ENCODE data around the gene PRR16.

Gene PRR16

DNA sequence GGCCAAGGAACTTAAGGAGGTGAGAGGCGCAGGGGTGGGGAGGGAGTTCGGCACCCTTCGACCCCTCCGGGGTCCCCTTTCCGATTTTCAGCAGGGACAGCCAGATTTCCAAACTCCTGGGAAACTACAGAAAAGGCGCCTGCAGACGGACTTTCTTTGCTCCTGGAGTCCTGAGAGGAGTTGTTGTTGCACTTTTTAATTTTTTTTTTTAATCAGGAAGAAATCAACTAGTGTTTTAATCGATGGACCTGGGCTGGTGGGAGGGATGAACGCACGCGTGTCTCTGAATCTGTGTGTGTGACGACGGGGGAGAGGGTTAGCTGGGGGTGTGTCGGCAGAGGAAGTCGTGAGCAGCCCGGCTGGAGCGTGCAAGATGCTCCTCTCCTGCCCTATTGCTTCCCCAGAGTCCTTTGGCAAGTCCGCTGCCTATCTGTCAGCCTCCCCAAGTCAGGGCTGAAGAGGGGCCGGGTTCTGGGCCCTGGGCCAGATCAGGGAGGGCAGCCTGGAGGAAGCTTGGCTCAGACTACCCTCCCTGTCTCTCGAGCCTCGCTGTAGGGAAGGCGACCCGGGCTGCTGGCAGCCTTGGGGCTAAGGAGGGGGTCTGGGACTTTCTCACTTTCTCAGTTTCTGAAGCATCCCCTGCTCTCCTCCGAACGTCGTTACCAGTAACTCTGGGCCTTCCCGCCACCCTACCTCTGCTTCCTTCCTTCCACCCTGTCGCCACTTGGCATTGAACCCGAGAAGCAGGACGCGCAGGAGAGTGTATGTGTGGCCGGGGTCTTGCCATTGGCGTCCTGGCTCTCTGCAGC, 731 bp downstream of the PRR16 start:
- no peak for DNase-seq

DNA sequence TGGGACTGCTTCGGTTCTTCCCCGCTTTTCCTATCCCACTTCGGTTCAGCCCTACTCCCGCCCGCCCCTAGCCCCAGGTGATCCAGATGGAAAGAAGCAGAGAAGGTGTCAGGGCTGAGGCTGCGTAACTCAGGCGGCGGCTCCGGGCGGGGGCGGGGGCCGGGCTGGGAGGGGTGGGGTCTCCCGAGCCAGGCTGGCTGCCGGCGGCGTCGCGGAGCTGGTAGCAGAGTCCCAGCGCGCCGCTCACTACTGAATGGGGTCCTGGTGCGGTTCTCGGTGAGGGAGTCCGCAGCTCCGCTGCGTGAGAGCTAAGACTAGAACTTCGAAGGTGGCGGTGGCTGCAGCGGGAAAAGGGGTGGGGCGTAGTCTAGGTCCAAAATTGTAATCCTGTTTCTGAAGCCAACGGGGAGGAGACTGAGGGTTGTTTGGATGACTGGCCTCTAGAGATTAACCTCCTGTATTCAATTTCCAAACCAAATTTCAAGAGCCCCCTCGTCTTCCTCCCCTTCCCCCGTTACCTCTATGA, 1.4 kb downstream of the PRR16 start:
- no peak for DNase-seq

DNA sequence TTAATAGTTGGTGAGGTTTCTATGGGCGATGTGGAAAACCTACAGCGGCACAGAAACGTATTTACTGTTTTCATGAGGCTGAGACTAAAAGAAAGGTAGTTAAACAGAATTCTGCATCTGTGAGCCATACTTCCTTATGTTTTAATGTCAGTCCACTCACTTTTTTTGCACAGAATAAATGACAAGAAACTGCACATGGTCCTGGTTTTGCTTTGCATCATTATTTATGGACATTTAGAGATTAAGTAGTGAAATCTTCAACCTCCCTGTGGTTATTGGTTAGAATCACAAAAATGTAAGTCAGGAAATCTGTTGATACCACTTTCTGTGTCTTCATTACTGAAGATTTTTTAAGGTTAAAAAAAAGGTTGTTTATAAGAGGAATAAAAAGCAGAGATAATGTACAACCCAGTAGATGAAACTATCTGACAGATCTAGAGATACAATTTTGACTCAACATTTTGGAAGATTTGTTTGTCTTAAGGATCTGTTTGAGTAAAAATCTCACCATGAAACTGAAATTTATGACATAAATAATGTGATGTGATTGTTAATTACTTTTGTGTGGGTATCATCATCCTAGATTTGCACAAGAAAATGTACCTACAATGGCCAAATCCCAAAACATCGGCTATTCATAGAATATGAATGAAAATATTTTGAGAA, 2.4 kb downstream of the PRR16 start:
- DNase-seq, result no peak

DNA sequence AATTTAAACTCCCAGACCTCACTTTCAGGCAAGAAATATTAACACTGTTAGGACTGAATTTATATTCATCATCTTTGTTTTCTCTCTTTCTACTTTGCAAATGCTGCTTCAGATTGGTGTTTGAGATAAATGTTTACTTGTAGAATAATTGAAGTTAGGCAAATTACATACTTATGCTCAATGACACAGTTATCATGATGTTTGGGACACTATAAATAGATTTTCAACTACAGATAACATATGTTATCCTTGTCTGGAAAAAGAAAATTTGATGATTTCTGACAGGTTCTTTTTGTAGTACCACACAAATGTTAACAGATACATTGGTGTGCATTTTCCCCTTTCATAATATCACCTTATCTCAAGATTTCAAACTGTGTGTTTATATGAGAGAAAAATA, 7.9 kb downstream of the PRR16 start:
- no peak for DNase-seq

DNA sequence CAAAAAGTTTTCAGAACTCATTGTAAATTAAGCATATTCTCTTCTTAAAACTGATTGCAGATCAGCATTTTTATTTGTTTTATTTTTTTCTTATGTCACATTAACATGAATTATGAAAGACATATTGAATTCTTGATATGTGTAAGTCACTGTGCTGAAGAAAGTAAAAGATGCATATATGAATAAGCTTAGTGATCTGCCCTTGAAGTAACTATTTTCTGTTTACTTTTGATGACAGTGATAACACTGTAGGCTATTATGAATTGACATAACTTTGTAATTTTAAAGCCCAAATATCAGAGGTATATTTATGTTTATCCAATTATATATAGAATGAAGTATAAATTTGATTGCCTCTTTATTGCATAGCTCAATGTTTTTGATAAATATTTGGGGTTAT, 8.8 kb downstream of the PRR16 start:
- DNase-seq, result no peak

DNA sequence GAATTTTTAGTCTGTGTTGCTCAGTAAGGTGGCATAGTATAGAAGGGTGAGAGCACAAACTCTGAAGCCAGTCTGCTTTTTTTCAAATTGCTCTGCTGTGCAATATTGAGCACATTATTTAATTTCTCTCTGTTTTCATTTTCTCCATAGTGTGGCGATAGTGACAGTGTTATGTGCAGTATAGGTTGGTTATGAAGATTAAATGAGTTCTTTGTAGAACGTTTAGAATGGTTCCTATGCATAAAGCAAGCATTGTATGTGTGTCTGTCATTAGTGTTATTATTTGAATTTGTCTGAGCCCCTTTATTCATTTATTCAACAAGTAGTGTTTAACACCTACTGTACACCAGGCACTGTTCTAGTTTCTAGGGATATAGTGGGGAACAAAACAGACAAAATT, 9.2 kb downstream of the PRR16 start:
- DNase-seq, result no peak

DNA sequence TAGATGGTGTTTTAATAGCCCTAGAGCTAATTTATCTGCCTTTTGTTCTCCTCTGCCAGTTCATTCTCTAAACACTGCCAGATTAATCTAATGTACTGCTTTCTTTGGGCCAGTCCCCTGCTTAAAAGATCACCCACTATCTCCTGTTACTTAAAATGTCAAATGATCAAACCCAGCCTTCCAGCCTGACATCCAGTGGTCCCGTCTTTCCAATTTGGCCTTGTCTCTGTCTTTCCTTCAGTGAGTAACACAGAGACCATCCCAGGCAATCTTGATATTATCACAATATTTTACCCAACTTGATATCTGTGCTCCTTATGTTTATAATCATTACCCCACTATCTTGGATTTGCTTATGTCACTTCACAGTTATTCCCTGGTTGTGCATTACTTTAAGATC, 12.0 kb downstream of the PRR16 start:
- no peak for DNase-seq

DNA sequence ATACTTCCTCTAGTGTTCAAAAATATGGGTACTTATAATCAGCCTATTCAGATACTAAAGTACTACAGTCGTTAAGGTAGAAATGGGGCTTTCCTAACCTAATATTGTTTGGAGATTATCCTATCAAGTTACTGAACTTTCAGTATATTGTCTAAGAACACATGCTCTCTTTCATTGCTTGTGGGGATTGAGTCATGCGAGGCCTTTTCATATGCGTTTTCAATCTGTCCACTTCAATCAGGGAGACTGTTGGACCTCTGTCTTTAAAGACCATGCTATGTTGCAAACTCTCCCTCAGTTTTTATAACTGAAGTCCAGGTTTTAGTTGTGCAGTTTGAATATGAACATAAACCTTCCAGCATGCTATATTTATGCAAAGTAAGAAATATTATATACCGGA, 15.0 kb downstream of the PRR16 start:
- no peak for DNase-seq

DNA sequence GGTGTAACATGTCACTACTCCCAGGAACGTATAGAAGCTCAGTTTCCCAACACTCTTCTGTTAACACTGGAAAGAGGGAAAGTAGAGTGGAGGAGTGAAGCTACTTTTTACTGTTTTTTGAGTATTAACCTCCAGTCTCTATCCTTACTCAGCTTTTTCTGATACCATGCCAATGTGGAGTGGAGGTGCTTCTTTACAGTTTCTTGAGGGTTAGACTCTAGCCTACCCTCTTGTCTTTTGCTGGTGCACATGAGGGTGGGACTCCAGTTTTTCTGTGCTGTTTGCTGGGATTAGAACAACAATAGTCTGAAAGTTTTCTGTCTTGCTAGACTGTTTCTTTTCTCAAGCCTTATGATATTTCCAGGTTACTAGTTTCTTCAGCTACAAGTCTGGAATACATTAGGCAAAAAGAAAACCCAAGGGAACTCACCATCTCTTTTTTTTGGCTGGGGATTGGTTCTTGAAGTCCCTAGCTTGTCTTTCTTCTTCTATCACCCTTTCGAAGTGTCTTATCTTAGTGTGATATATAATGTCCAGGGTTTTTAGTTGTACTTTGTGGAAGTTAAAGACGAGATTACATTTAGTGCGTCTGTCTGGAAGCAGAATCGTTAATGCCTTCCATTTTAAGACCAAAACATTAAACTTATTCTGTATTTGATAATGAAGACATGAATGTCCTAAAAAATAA, 35.9 kb downstream of the PRR16 start:
- no peak for DNase-seq

DNA sequence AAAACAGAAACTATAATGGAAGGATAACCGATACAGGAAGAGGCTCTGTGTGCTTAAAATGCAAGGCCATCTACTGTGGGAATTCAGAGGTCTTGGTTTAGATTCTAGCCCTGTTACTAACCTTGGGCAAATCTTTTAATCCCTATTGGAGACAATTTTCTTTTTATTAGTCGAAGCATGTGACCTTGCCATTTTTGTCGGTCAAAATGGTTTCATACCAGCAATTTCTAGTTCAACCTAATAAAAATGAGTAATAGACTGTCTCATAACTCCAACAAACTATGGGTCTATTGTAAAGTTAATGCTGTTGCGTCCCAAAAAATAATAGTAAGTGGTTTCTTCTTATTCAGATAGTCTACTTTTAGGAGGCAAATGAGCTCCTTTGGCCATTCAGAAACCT, 38.4 kb downstream of the PRR16 start:
- DNase-seq, result no peak

DNA sequence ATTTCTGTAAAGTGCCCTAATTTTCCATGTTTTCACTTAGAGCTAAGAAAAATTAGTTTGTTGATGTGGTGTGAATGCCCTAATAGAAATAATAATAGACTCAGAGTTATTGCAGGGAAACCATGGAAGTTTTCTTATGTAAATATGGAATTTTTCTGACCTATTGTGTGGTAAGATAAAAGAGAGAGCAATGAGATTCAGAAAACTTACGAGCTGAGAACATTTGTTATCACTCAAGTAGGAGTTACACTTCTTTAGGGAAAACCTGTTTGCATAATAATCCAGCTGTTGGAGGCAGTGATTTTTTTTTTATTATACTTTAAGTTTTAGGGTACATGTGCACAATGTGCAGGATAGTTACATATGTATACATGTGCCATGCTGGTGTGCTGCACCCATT, 39.2 kb downstream of the PRR16 start:
- no peak for DNase-seq

DNA sequence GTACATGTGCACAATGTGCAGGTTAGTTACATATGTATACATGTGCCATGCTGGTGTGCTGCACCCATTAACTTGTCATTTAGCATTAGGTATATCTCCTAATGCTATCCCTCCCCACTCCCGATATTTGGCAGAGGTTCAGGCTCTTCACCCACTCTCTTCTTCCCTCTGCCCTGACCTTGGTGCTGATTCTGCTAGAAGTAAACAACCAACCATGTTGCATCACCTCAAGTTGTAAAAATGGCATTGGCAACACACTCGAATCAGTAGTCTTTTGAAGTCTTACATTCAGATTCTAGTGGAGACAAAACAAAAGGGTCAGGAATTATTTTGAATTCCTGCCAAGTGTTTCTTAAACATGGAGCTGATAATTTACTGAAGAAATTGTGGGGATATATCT, 40.0 kb downstream of the PRR16 start:
- DNase-seq, result no peak

DNA sequence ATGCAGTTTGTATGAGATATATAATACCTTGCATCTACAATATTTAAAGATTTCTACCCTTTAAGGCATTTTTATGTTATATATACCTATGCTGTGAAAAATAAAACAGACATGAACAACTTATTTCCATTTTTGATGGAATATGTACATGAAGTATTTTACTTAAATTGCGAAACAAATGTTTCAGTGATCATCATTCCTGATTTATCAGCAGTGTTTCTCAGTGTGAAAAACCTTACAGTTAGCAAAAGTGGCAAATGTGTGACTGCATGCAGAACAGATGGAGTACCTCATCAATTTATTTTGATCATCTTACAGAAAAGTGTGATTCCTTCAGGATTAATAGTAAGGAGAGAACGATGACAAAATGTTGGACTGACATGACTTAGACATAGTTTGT, 43.1 kb downstream of the PRR16 start:
- no peak for DNase-seq

DNA sequence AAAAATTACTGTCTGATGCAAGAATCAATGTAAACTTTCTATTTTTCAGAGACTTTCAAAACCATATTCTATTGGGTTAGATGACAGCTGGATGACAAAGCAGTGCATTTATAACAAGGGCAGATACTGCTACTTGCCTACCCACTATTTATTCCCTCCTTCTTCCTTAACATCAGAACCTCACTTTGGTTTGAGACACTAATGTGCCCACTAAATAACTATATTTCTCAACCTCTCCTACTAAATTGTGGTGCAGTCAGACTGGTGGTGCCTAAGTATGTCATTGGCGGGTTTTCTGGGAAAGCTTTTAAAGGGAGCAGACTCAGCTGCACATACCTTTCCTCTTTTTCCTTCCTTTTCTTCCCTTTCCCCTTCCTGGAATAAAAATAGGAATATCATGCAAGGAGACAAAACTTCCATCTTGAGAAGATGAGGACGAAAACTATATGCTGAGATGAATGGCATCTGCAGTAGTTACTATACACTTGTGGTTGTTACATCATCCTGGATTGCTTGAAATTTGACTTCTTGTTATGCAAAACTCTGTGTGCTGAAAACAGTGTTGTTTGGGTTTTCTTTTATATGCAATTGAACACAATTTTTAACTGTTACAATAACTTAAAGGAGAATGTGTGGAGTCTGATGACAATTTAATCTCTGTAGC, 43.8 kb downstream of the PRR16 start:
- no peak for DNase-seq

DNA sequence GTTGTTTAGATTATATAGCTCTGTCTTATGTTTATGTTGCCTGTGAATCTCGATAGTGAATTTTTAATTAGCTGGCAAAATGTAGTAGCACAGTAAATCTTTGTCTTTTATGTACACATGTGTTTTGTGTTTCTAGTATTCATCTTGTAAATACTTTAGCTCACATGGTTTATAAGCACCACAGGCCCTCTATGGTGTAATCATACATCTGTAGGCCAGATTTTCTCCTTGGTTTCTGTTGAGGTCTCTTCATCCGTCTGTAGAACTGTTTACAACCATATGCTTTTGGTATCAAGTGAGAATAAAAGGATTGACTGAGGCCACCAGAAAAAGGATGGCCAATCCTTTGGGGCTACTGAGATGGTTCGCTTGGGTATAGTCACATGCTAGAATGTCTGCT, 45.0 kb downstream of the PRR16 start:
- DNase-seq, result no peak

DNA sequence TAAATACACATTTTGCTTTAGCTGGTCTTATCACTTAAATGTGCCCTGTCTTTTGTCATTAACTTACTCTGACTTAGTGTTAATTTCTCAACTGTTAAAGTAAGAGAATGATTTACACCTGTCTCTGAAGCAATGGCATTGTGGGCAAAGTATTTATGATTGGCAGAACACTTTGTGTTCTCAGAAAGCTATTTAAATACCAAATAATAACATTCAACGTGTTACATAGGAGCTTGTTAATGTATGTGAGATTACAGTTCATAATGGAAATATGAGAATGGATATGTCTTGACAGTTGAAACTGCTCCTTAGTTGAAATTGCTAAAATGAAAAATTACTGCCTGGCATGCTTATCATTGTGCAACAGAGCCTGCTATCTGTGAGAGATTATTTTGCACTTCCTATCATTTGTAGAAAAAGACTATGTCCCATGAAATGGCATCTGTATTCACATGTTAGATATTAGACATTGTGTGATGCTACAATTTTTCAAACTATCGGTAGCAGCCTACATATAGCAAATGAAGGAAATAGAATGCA, 46.1 kb downstream of the PRR16 start:
- DNase-seq, result no peak

DNA sequence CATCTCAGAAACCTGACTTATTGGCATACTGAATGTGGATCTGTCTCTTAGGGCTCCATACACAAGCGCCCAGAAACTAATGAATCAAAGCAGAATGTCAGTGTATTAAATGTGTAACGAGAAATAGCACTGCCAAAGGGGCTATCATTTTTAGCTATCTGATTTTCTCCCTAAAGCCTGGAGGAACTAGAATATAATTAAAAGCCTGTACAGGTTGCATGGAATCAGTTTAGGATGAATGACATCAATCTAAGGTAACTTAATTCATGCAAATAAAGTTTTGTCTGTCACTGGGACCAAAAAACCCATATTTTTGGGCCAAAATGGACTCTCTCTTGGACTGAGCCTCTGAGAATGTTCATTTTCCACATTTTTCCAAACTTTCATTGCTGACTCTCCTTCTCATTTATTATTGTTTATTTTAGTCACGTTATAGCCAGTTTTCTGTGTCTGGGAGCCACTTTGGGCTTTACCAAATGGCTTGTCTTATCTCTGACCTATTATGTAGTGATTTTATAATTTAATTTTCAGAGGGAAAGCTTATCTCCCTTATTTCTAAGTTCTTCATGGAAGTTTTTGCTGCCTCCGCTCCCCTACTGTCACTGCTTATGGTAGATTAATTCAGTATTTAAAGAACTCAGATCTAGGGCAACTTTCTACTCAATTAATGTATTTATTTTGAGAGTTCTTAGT, 47.0 kb downstream of the PRR16 start:
- no peak for DNase-seq

DNA sequence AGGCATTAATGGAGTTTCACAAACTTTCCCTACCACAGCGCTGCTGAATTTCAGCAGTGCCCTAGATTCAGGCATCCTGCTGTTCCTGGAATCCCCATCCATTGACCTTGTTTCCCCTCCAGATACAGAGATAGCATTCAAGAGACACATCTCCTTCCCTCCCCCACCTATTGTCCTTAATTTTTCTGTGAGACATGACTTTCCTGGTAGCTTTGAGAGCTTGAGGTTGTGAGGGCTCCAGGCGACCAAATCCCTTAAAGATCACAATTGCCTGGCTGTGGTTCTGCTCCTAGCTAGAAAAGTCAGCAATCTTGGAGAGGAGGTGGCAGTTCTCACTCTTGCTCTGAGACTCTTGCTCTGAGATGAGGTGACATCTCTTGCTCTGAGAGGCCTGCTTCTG, 48.0 kb downstream of the PRR16 start:
- no peak for DNase-seq

DNA sequence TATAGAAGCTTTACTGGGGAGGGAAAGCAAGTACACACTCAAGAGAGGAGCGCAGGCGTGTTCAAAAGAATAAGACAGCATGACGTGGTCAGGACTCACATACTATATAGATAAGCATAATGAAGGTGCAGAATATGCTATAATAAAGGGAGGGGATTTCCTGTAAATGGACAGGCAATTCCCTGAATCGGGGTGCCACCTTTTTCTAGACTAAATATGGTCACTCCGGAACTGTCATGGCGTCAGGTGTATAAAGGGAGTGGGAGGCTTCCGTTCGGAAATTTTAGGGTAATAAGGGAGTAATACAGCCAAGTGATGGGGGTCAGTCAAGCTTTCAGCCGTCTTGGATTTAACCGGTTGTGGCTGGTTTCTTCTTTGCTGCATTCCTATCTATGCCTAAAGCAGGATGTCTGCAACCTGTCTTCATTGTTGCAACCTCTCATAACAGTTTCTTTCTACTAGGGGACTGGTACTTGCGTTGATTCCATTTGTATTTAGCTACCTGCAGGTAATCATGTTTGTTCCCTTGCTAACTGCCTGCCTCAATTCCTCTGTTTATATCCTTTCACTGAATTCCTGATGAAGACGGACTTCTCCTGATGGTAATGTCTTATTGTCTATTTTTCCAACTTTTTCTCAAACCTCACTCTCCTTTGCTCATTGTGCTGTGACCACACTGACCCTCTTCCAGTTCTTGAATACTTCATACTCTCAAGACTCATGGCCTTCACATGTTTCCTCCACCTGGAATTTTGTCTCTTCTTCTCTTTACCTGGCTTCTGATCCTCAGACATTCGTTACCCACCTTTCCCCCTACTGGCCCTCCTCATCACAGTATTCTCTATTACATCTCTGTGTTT, 48.9 kb downstream of the PRR16 start:
- no peak for DNase-seq

DNA sequence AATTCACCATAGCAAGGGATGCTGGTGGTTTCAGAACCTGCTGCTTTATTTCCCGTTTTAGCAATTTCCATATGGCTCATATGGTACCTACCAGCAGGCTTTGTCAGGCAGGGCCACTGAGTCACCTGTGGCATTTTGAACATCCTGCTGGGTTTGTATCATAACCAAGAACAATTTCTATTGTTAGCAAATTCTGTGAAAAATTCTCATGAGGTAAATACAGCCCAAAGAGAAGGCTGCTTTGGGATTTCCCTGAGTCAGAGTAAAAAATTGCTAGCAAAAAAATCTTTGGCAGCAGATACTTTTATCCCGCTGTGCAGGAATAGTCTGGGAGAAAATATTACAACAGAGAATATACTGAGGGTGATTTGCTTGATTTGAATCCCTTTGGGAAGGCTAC, 52.7 kb downstream of the PRR16 start:
- DNase-seq, result no peak

DNA sequence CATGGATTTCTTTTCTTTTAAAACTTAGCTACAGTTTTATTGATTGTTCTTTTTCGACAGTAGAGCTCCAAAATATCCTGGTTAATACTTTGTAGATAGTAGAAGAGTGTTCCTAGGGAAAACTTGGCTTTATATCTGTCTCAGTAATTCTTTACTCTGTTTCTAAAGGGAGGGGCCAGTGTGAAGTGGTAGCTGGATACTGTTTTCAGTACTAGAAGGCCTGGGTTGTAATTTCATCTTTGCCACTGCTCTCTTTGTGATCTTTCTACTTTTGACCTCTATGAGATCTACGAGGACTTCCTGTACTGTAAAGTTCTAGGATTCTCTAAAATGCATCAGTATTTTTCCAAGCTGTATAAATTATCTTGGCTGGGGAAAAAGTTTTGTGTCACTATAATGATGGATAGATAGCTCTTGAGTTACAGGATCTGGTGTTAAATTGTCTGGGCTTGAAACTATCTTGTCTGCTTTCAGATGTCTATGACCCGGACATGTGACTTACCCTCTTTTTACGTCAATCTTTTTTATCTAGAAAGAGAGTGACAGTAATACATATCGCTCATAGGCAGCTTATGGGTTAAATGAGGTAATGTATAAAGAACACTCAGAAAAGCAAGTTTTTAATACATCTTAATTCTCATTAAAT, 53.6 kb downstream of the PRR16 start:
- DNase-seq, result no peak
